ENCODE data around the gene SLC35A3.
"Not testable (repeated sequence)": the region's sequence is repeated elsewhere in the genome, so short reads cannot be mapped to it uniquely, and the experiment has no call there.

SLC35A3 gene

GRCh38 chr1:99977326-99977725 lies 7.5 kb downstream of the SLC35A3 start:
- H3K4me2 ChIP-seq (ENCODE audit: low read length); H3K36me3 ChIP-seq (ENCODE audit: insufficient read depth, low read length); H3K27me3 ChIP-seq (ENCODE audit: control insufficient read depth, insufficient read depth, low read length); H3K9ac ChIP-seq (ENCODE audit: low read depth, low read length); H3K4me1 ChIP-seq (ENCODE audit: control insufficient read depth, insufficient read depth, low read length); H3K4me3 ChIP-seq (ENCODE audit: low read length); H3K9me3 ChIP-seq (replicated peaks; ENCODE audit: low read length): not testable (repeated sequence)

DNA sequence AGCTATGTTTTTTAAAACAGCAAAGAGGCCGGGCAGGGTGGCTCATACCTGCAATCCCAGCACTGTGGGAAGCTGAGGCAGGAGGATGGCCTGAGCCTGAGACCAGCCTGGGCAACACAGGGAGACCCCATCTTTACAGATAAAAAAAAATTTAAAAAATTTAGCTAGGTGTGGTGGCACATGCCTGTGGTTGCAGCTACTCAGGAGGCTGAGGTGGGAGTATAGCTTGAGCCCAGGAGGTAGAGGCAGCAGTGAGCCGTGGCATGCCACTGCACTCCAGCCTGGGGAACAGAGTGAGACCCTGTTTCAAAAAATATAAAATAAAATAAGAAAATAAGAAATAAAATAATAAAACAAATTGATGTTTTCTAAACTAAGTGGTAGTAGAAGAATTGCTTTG lies 8.4 kb downstream of the SLC35A3 start:
- no peaks in the 10 kb centered on the region for H3K9me3 ChIP-seq (replicated peaks; ENCODE audit: low read length)
- no peaks in the 10 kb centered on the region for H3K4me1 ChIP-seq (ENCODE audit: control insufficient read depth, insufficient read depth, low read length)
- H3K4me2 ChIP-seq (ENCODE audit: low read length), result no peak overlapping the region
- H3K9ac ChIP-seq (ENCODE audit: low read depth, low read length), result no peak overlapping the region
- no peak overlapping the region for H3K4me3 ChIP-seq (ENCODE audit: low read length)
- peaks cover 9% of the 10 kb centered on the region for H3K36me3 ChIP-seq (ENCODE audit: insufficient read depth, low read length)
- no peaks in the 10 kb centered on the region for H3K27me3 ChIP-seq (ENCODE audit: control insufficient read depth, insufficient read depth, low read length)

DNA sequence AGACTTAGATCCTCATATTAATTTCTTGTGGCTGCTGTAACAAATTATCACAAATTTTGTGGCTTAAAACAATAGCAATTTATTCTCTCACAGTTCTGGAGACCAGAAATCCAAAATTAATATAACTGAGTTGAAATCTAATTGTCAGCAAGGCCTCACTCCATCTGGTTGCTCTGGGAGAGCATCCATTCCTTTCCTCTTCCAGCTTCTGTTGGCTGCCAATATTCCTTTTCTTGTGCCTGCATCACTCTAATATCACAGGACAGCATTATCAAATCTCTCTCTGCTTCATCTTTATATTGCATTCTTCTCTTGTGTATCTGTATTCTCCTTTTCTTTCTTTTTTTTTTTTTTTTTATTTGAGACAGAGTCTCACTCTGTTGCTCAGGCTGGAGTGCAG lies 9.3 kb downstream of the SLC35A3 start:
- H3K36me3 ChIP-seq (ENCODE audit: insufficient read depth, low read length), result peaks cover 9% of the 10 kb centered on the region

DNA sequence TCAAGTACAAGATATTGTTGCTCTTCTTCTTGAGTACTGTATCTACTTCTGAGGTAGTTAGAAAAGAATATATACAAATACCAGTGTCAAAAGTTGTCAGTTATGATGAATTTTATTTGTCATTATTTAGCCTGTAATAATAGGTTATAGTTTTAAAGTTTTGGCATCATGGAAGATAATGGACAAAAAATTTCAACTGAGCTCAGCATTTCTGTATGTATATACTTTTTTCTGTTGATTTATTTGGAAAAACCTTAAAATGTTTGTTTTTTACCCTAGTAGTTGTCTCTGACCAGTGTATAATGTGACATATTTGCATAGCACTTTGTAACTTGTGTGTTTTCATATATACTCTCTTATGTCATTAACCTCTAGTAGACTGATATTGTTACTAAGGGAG lies 11.1 kb downstream of the SLC35A3 start:
- no peak overlapping the region for H3K4me3 ChIP-seq (ENCODE audit: low read length)
- no peak overlapping the region for H3K9ac ChIP-seq (ENCODE audit: low read depth, low read length)
- no peaks in the 10 kb centered on the region for H3K4me1 ChIP-seq (ENCODE audit: control insufficient read depth, insufficient read depth, low read length)
- no peak overlapping the region for H3K4me2 ChIP-seq (ENCODE audit: low read length)
- H3K27me3 ChIP-seq (ENCODE audit: control insufficient read depth, insufficient read depth, low read length), result no peaks in the 10 kb centered on the region
- H3K9me3 ChIP-seq (replicated peaks; ENCODE audit: low read length), result no peaks in the 10 kb centered on the region
- peaks cover 3% of the 10 kb centered on the region for H3K36me3 ChIP-seq (ENCODE audit: insufficient read depth, low read length)

More for the DNA sequence above, 9.3 kb downstream of the SLC35A3 start:
- H3K27me3 ChIP-seq (ENCODE audit: control insufficient read depth, insufficient read depth, low read length), result no peaks in the 10 kb centered on the region
- no peak overlapping the region for H3K4me2 ChIP-seq (ENCODE audit: low read length)
- H3K9me3 ChIP-seq (replicated peaks; ENCODE audit: low read length), result no peaks in the 10 kb centered on the region
- no peaks in the 10 kb centered on the region for H3K4me1 ChIP-seq (ENCODE audit: control insufficient read depth, insufficient read depth, low read length)
- H3K9ac ChIP-seq (ENCODE audit: low read depth, low read length), result no peak overlapping the region
- no peak overlapping the region for H3K4me3 ChIP-seq (ENCODE audit: low read length)

DNA sequence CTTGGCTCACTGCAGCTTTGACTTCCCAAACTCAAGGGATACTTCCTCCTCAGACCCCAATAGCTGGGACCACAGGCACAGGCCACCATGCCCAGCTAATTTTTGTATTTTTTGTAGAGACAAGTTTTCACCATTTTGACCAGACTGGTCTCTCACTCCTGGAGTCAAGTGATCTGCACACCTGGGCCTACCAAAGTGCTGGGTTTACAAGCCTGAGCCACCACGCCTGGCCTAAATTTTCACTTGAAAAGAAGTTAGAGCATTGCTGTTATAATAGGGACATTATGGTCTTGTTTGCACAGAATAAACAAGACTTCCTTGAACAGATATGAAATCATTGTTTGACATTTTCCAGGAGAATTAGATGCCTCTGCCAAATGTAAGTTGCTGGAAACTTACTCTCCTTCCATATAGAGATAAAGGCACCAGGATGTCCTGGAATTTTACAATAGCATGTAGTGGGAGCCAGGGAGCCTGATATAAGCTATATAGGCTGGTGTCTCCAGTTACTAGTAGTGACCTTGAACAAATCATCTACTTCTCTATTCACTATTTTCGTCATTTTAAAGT lies 16.9 kb downstream of the SLC35A3 start:
- H3K36me3 ChIP-seq (ENCODE audit: insufficient read depth, low read length), result no peaks in the 10 kb centered on the region
- no peaks in the 10 kb centered on the region for H3K9me3 ChIP-seq (replicated peaks; ENCODE audit: low read length)
- no peaks in the 10 kb centered on the region for H3K27me3 ChIP-seq (ENCODE audit: control insufficient read depth, insufficient read depth, low read length)
- H3K4me3 ChIP-seq (ENCODE audit: low read length), result no peak overlapping the region
- no peaks in the 10 kb centered on the region for H3K4me1 ChIP-seq (ENCODE audit: control insufficient read depth, insufficient read depth, low read length)
- no peak overlapping the region for H3K9ac ChIP-seq (ENCODE audit: low read depth, low read length)
- H3K4me2 ChIP-seq (ENCODE audit: low read length), result no peak overlapping the region

- Histone ChIP-seq H3K36me3 (ENCODE audit: insufficient read depth, low read length) (no peaks in the 10 kb centered on the region), H3K9ac (ENCODE audit: low read depth, low read length) (no peak overlapping the region)
These were observed 18.5 kb downstream of the SLC35A3 start for GRCh38 chr1:99988210-99988765.

GRCh38 chr1:99992044-99992722 lies 22.4 kb downstream of the SLC35A3 start:
- H3K4me2 ChIP-seq (ENCODE audit: low read length), result no peak overlapping the region
- peaks cover 6% of the 10 kb centered on the region for H3K36me3 ChIP-seq (ENCODE audit: insufficient read depth, low read length)
- no peak overlapping the region for H3K9ac ChIP-seq (ENCODE audit: low read depth, low read length)
- no peak overlapping the region for H3K4me3 ChIP-seq (ENCODE audit: low read length)
- H3K4me1 ChIP-seq (ENCODE audit: control insufficient read depth, insufficient read depth, low read length), result no peaks in the 10 kb centered on the region
- H3K9me3 ChIP-seq (replicated peaks; ENCODE audit: low read length), result no peaks in the 10 kb centered on the region
- H3K27me3 ChIP-seq (ENCODE audit: control insufficient read depth, insufficient read depth, low read length), result no peaks in the 10 kb centered on the region

More at GRCh38 chr1:99988210-99988765, 18.5 kb downstream of the SLC35A3 start:
- Histone ChIP-seq H3K27me3 (ENCODE audit: control insufficient read depth, insufficient read depth, low read length) (no peaks in the 10 kb centered on the region), H3K4me2 (ENCODE audit: low read length) (no peak overlapping the region), H3K4me3 (ENCODE audit: low read length) (no peak overlapping the region), H3K4me1 (ENCODE audit: control insufficient read depth, insufficient read depth, low read length) (no peaks in the 10 kb centered on the region), H3K9me3 (replicated peaks; ENCODE audit: low read length) (no peaks in the 10 kb centered on the region)

GRCh38 chr1:99992760-99993467 lies 23.1 kb downstream of the SLC35A3 start:
- Histone ChIP-seq H3K4me2 (ENCODE audit: low read length) (no peak overlapping the region), H3K9me3 (replicated peaks; ENCODE audit: low read length) (no peaks in the 10 kb centered on the region), H3K9ac (ENCODE audit: low read depth, low read length) (no peak overlapping the region), H3K27me3 (ENCODE audit: control insufficient read depth, insufficient read depth, low read length) (no peaks in the 10 kb centered on the region), H3K4me1 (ENCODE audit: control insufficient read depth, insufficient read depth, low read length) (no peaks in the 10 kb centered on the region), H3K36me3 (ENCODE audit: insufficient read depth, low read length) (peaks cover 6% of the 10 kb centered on the region), H3K4me3 (ENCODE audit: low read length) (no peak overlapping the region)

DNA sequence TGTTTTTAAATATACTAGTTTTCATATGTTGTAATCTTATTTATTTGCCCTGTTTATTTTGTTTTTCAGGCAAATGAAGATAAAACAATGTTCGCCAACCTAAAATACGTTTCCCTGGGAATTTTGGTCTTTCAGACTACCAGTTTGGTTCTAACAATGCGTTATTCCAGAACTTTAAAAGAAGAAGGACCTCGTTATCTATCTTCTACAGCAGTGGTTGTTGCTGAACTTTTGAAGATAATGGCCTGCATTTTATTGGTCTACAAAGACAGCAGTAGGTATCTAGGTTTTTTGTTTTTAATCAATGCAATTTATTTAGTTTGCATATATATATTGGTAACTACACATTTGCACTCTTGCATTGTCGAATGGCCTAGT lies 23.7 kb downstream of the SLC35A3 start:
- H3K9ac ChIP-seq (ENCODE audit: low read depth, low read length), result no peak overlapping the region
- H3K27me3 ChIP-seq (ENCODE audit: control insufficient read depth, insufficient read depth, low read length), result no peaks in the 10 kb centered on the region
- no peaks in the 10 kb centered on the region for H3K9me3 ChIP-seq (replicated peaks; ENCODE audit: low read length)
- H3K36me3 ChIP-seq (ENCODE audit: insufficient read depth, low read length), result peaks cover 10% of the 10 kb centered on the region
- H3K4me3 ChIP-seq (ENCODE audit: low read length), result no peak overlapping the region
- H3K4me2 ChIP-seq (ENCODE audit: low read length), result no peak overlapping the region
- no peaks in the 10 kb centered on the region for H3K4me1 ChIP-seq (ENCODE audit: control insufficient read depth, insufficient read depth, low read length)

DNA sequence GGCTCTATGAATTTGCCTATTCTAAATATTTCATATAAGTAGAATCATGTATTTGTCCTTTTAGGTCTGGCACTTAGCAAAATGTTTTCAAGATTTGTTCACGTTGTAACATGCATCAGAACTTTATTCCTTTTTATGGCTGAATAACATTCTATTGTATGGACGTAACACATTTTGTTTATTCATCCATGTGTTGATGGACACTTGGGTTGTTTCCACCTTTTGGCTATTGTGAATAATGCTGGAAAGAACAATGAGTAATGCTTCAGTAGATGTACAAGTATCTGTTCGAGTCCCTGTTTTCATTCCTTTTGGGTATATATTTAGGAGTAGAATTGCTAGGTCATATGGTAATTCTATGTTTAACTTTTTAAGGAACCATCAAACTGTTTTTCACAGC lies 24.7 kb downstream of the SLC35A3 start:
- Histone ChIP-seq H3K9me3 (replicated peaks; ENCODE audit: low read length) (no peaks in the 10 kb centered on the region), H3K4me1 (ENCODE audit: control insufficient read depth, insufficient read depth, low read length) (no peaks in the 10 kb centered on the region), H3K27me3 (ENCODE audit: control insufficient read depth, insufficient read depth, low read length) (no peaks in the 10 kb centered on the region), H3K9ac (ENCODE audit: low read depth, low read length) (no peak overlapping the region), H3K4me2 (ENCODE audit: low read length) (no peak overlapping the region), H3K36me3 (ENCODE audit: insufficient read depth, low read length) (peaks cover 10% of the 10 kb centered on the region), H3K4me3 (ENCODE audit: low read length) (no peak overlapping the region)

GRCh38 chr1:99996951-99997350 lies 27.2 kb downstream of the SLC35A3 start:
- Histone ChIP-seq H3K4me2 (ENCODE audit: low read length) (no peak overlapping the region), H3K9me3 (replicated peaks; ENCODE audit: low read length) (no peaks in the 10 kb centered on the region), H3K4me1 (ENCODE audit: control insufficient read depth, insufficient read depth, low read length) (no peaks in the 10 kb centered on the region), H3K27me3 (ENCODE audit: control insufficient read depth, insufficient read depth, low read length) (no peaks in the 10 kb centered on the region), H3K36me3 (ENCODE audit: insufficient read depth, low read length) (peaks cover 10% of the 10 kb centered on the region), H3K4me3 (ENCODE audit: low read length) (no peak overlapping the region), H3K9ac (ENCODE audit: low read depth, low read length) (no peak overlapping the region)
